D721Med (cell line): Measurements from ENCODE around the gene PBX2.
"Not testable (repeated sequence)": the region's sequence is repeated elsewhere in the genome, so short reads cannot be mapped to it uniquely, and the experiment has no call there.

Experiments
- DNase-seq: peaks from one replicate; pipeline ENCODE4 v3.0.0; 2011; ENCODE audit warnings: low spot score; ENCODE audit not compliant: insufficient read length
- FAIRE-seq: peaks from 2 replicates; lab custom pipeline; 2011; peaks lifted over from hg19 to GRCh38; lab: Jason Lieb, UNC
- CTCF ChIP-seq: IDR thresholded peaks from 2 replicates; pipeline ENCODE4 v1.5.1; 2012; ENCODE audit warnings: mild to moderate bottlenecking, control low read depth; ENCODE audit not compliant: insufficient read depth; ENCODE audit errors: missing control alignments

PBX2 gene

GRCh38 chr6:32195652-32195901 is 5.6 kb upstream of the PBX2 start:
- TF ChIP-seq CTCF = peak; percentile 0
- peak; percentile 78 for DNase-seq
- no peak for FAIRE-seq

GRCh38 chr6:32194825-32195651 is 5.0 kb upstream of the PBX2 start:
- TF ChIP-seq CTCF = peak; percentile 43
- FAIRE-seq = no peak
- no peak for DNase-seq

- DNase-seq (no peak), FAIRE-seq (no peak)
- TF ChIP-seq CTCF = no peak
Measured at GRCh38 chr6:32194388-32194787, 4.4 kb upstream of the PBX2 start.

- not testable (repeated sequence) for FAIRE-seq, DNase-seq
Measured at GRCh38 chr6:32193096-32193495, 3.1 kb upstream of the PBX2 start.

- no peak for DNase-seq
- TF ChIP-seq CTCF = no peak
- no peak for FAIRE-seq
Measured at GRCh38 chr6:32192608-32193039, 2.6 kb upstream of the PBX2 start, which contains the start of gene GPSM3. Gene GPSM3 (minus strand): TSS chr6:32192643. CDS start chr6:32192513, 130 bp downstream.

GRCh38 chr6:32191696-32192607 is 1.9 kb upstream of the PBX2 start:
- FAIRE-seq (no peak), DNase-seq (no peak)
- TF ChIP-seq CTCF = no peak

GRCh38 chr6:32190911-32191677 is 1.1 kb upstream of the PBX2 start:
- TF ChIP-seq CTCF = no peak
- DNase-seq = no peak
- no peak for FAIRE-seq
